Measurements from ENCODE around the gene PRX. TPM values are rescaled to one million over a fixed set of nuclear protein-coding genes. Genes with fewer than 3 reads are reported as not detected.

The PRX gene
- total and polyA plus RNA-seq, 2 of the 13 experiments (the other 11 are each of a cell fraction or from before 2014, with no cell fraction given): 0.66 TPM

DNA sequence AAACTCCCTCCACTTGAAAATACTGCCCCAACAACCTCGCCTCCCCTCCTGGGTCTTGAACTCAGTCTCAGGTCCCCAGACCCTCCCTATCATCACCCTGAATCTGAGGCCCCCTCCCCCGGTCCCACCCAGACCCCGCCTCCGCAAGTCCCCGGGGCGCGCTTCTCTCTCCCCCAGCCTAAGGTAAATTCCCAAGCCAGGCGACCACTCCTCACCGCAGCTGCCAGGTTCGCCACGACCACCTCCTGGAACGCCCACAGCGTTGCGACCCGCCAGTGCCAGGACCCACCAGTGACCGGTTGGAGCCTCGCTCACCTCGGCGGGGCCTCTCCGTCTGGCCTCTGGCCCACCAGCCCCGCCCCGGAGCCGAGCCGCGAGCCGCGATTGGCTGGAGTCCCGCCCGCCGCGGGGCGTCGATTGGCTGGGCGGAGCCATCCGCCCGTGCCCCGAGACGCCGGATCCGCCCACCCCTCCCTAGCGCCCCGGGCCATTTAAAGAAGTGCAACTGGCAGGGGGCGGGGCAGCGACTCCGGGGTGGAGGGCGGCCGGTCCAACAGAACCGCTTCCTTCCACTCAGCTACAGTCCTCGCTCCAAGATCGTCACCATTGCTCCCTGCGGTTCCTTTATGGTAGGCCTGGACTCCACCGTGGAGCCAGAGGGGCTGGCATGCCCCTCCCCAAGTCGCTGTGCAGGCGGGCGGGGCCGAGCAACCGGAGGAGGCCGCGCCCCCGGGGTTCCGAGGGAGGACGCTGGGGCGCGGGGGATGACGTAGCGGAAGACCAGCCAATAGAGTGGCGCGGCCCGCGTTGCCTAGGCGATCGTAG lies 31.0 kb upstream of the PRX start, which contains the start of gene SERTAD3 (continued):
- TF ChIP-seq ZMYM4 (CRISPR knock-in tag; IDR thresholded peaks at IDR 0.05) (peak; percentile 39; the same call in 1 of the 2 replicates), ERF (CRISPR knock-in tag; IDR thresholded peaks at IDR 0.05) (peak; percentile 60; the same call in 1 of the 2 replicates), KDM4B (CRISPR knock-in tag; IDR thresholded peaks at IDR 0.05) (no peak; the same call in 1 of the 2 replicates), ZNF317 (CRISPR knock-in tag; IDR thresholded peaks at IDR 0.05) (0 out of 2 replicates have a peak, but pooled peaks have one; percentile 42), ZNF781 (CRISPR knock-in tag; IDR thresholded peaks at IDR 0.05; ENCODE audit: borderline replicate concordance, not compliant biosample characterization) (peak; percentile 41), ISL2 (CRISPR knock-in tag; IDR thresholded peaks at IDR 0.05) (peak; percentile 37), ZNF264 (CRISPR knock-in tag; IDR thresholded peaks at IDR 0.05) (0 out of 2 replicates have a peak, but pooled peaks have one; percentile 34), FOSL1 (CRISPR knock-in tag; IDR thresholded peaks at IDR 0.05; ENCODE audit: borderline replicate concordance) (0 out of 2 replicates have a peak, but pooled peaks have one; percentile 10), ZBTB38 (CRISPR knock-in tag; IDR thresholded peaks at IDR 0.05) (0 out of 2 replicates have a peak, but pooled peaks have one; percentile 60), POGZ (CRISPR knock-in tag; IDR thresholded peaks at IDR 0.05) (peak; percentile 71), ZNF333 (CRISPR knock-in tag; IDR thresholded peaks at IDR 0.05; ENCODE audit: borderline replicate concordance) (no peak; the same call in 1 of the 2 replicates), MED1 (CRISPR knock-in tag; IDR thresholded peaks at IDR 0.05) (no peak; the same call in 1 of the 2 replicates), XBP1 (CRISPR knock-in tag; IDR thresholded peaks at IDR 0.05) (no peak), ZNF564 (CRISPR knock-in tag; IDR thresholded peaks at IDR 0.05) (0 out of 2 replicates have a peak, but pooled peaks have one; percentile 67), CBFB (CRISPR knock-in tag; IDR thresholded peaks at IDR 0.05) (no peak), HDAC1 (CRISPR knock-in tag; IDR thresholded peaks at IDR 0.05) (peak; percentile 93), PHF21A (CRISPR knock-in tag; IDR thresholded peaks at IDR 0.05) (peak; percentile 75), KLF12 (CRISPR knock-in tag; IDR thresholded peaks at IDR 0.05; ENCODE audit: borderline replicate concordance) (peak; percentile 94)
- TF ChIP-seq, protein P1, sequence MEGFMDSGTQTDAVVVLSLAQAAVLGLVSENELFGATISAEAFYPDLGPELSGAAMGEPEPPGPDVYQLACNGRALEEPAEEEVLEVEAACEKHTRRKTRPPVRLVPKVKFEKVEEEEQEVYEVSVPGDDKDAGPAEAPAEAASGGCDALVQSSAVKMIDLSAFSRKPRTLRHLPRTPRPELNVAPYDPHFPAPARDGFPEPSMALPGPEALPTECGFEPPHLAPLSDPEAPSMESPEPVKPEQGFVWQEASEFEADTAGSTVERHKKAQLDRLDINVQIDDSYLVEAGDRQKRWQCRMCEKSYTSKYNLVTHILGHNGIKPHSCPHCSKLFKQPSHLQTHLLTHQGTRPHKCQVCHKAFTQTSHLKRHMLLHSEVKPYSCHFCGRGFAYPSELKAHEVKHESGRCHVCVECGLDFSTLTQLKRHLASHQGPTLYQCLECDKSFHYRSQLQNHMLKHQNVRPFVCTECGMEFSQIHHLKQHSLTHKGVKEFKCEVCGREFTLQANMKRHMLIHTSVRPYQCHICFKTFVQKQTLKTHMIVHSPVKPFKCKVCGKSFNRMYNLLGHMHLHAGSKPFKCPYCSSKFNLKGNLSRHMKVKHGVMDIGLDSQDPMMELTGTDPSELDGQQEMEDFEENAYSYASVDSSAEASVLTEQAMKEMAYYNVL (CRISPR knock-in tag; IDR thresholded peaks at IDR 0.05; ENCODE audit: borderline replicate concordance): peak; percentile 52
- TF ChIP-seq, protein P2, sequence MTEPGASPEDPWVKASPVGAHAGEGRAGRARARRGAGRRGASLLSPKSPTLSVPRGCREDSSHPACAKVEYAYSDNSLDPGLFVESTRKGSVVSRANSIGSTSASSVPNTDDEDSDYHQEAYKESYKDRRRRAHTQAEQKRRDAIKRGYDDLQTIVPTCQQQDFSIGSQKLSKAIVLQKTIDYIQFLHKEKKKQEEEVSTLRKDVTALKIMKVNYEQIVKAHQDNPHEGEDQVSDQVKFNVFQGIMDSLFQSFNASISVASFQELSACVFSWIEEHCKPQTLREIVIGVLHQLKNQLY (CRISPR knock-in tag; IDR thresholded peaks at IDR 0.05): no peak
- TF ChIP-seq, protein P3, sequence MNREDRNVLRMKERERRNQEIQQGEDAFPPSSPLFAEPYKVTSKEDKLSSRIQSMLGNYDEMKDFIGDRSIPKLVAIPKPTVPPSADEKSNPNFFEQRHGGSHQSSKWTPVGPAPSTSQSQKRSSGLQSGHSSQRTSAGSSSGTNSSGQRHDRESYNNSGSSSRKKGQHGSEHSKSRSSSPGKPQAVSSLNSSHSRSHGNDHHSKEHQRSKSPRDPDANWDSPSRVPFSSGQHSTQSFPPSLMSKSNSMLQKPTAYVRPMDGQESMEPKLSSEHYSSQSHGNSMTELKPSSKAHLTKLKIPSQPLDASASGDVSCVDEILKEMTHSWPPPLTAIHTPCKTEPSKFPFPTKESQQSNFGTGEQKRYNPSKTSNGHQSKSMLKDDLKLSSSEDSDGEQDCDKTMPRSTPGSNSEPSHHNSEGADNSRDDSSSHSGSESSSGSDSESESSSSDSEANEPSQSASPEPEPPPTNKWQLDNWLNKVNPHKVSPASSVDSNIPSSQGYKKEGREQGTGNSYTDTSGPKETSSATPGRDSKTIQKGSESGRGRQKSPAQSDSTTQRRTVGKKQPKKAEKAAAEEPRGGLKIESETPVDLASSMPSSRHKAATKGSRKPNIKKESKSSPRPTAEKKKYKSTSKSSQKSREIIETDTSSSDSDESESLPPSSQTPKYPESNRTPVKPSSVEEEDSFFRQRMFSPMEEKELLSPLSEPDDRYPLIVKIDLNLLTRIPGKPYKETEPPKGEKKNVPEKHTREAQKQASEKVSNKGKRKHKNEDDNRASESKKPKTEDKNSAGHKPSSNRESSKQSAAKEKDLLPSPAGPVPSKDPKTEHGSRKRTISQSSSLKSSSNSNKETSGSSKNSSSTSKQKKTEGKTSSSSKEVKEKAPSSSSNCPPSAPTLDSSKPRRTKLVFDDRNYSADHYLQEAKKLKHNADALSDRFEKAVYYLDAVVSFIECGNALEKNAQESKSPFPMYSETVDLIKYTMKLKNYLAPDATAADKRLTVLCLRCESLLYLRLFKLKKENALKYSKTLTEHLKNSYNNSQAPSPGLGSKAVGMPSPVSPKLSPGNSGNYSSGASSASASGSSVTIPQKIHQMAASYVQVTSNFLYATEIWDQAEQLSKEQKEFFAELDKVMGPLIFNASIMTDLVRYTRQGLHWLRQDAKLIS (CRISPR knock-in tag; IDR thresholded peaks at IDR 0.05): no peak; the same call in 1 of the 2 replicates
- TF ChIP-seq, protein P4, sequence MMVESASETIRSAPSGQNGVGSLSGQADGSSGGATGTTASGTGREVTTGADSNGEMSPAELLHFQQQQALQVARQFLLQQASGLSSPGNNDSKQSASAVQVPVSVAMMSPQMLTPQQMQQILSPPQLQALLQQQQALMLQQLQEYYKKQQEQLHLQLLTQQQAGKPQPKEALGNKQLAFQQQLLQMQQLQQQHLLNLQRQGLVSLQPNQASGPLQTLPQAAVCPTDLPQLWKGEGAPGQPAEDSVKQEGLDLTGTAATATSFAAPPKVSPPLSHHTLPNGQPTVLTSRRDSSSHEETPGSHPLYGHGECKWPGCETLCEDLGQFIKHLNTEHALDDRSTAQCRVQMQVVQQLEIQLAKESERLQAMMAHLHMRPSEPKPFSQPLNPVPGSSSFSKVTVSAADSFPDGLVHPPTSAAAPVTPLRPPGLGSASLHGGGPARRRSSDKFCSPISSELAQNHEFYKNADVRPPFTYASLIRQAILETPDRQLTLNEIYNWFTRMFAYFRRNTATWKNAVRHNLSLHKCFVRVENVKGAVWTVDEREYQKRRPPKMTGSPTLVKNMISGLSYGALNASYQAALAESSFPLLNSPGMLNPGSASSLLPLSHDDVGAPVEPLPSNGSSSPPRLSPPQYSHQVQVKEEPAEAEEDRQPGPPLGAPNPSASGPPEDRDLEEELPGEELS (CRISPR knock-in tag; IDR thresholded peaks at IDR 0.05): peak; percentile 19; the same call in 1 of the 2 replicates

Data from HepG2 (cell line).